Mucosa of descending colon (tissue), 3 donors: ENCODE data around the gene CEP170. TPM values are rescaled to one million over a fixed set of nuclear protein-coding genes. Genes with fewer than 3 reads are reported as not detected.
"Not testable (repeated sequence)": the region's sequence is repeated elsewhere in the genome, so short reads cannot be mapped to it uniquely, and the experiment has no call there.

Source experiments
- ATAC-seq: fragments of 200-7000 bp; cut with Tn5 transposase; one replicate; pipeline ENCODE4 v1.9.1; 2020; ENCODE audit warnings: mild to moderate bottlenecking, moderate library complexity
- DNase-seq, 3 donors: peaks; one replicate each; pipeline ENCODE4 v3.0.0-alpha.2; 2020
- H3K36me3 ChIP-seq: fragments of 200-600 bp; one replicate; pipeline ENCODE4 v1.8.0; 2021; ENCODE audit warnings: low read depth, mild to moderate bottlenecking
- H3K4me1 ChIP-seq: fragments of 200-600 bp; one replicate; pipeline ENCODE4 v1.8.0; 2021; ENCODE audit warnings: low read depth, mild to moderate bottlenecking
- H3K4me3 ChIP-seq: fragments of 200-600 bp; one replicate; pipeline ENCODE4 v1.8.0; 2021; ENCODE audit warnings: mild to moderate bottlenecking
- H3K9me3 ChIP-seq: fragments of 200-600 bp; one replicate; pipeline ENCODE4 v1.8.0; 2021; ENCODE audit warnings: mild to moderate bottlenecking
- CTCF ChIP-seq: fragments of 200-600 bp; IDR thresholded peaks from one replicate; pipeline ENCODE4 v1.8.0; 2022; ENCODE audit warnings: antibody characterized with exemption, mild to moderate bottlenecking
- intact Hi-C, 2 donors: fragments of 100-400 bp; cut with DNase I in 1 of 2; cut with micrococcal nuclease in 1 of 2; formaldehyde crosslinking; loops; one replicate each; pipeline versions ENCODE4 v1.11.0 to v1.11.1; 2022; cut with DNase I, micrococcal nuclease
- total RNA-seq, 3 donors: library from RNA; stranded (reverse); fragmentation: NEBNext Ultra II Directional in 2 of 3; extraction: Animal tissue kit (Norgen Biotek cat#: 25700) in 2 of 3; gene quantifications; one replicate each; pipeline versions ENCODE4 v1.2.1 to v1.2.4, GENCODE V29; 2021 to 2023
- donor health status: DM: no; HTN: no; CAD: no; lungs with moderate emphysema.
- donor health status: DM: no; HTN: no; CAD: no.
- donor health status: DM: no; HTN: yes; CAD: no.

The CEP170 gene
- total RNA-seq, 3 donors from 2014 or later = 6.2 to 43.8 (median 14.4) TPM

GRCh38 chr1:243230914-243231313 is 24.2 kb downstream of the CEP170 start:
- Histone ChIP-seq H3K9me3 (peaks cover 30% of the 10 kb centered on the region), H3K4me3 (no peak overlapping the region), H3K36me3 (no peaks in the 10 kb centered on the region), H3K4me1 (no peaks in the 10 kb centered on the region)
- DNase-seq = no peak
- TF ChIP-seq CTCF = no peak
- intact Hi-C loops = no loop called here
- no peak for ATAC-seq

GRCh38 chr1:243229526-243229925 is 25.6 kb downstream of the CEP170 start:
- intact Hi-C loops = no loop called here
- H3K4me3 ChIP-seq = no peak overlapping the region
- DNase-seq = no peak
- no peaks in the 10 kb centered on the region for H3K36me3 ChIP-seq
- TF ChIP-seq CTCF = no peak
- peaks cover 30% of the 10 kb centered on the region for H3K9me3 ChIP-seq
- no peak for ATAC-seq
- no peaks in the 10 kb centered on the region for H3K4me1 ChIP-seq

- no peak for ATAC-seq
- intact Hi-C loops = no loop called here
- Histone ChIP-seq H3K9me3 (peaks cover 30% of the 10 kb centered on the region), H3K36me3 (no peaks in the 10 kb centered on the region), H3K4me1 (no peaks in the 10 kb centered on the region), H3K4me3 (no peak overlapping the region)
- no peak for TF ChIP-seq CTCF
- no peak for DNase-seq
These were observed 27.5 kb downstream of the CEP170 start for GRCh38 chr1:243227622-243228021.

GRCh38 chr1:243218059-243218458 is 37.0 kb downstream of the CEP170 start:
- Histone ChIP-seq H3K36me3 (no peaks in the 10 kb centered on the region), H3K4me1 (no peaks in the 10 kb centered on the region), H3K9me3 (no peaks in the 10 kb centered on the region), H3K4me3 (no peak overlapping the region)
- TF ChIP-seq CTCF = no peak
- ATAC-seq (no peak), DNase-seq (no peak)
- intact Hi-C loops = no loop called here

GRCh38 chr1:243217349-243217748 is 37.7 kb downstream of the CEP170 start:
- intact Hi-C loops = no loop called here
- no peak for TF ChIP-seq CTCF
- Histone ChIP-seq H3K4me1 (no peaks in the 10 kb centered on the region), H3K4me3 (no peak overlapping the region), H3K9me3 (no peaks in the 10 kb centered on the region), H3K36me3 (no peaks in the 10 kb centered on the region)
- no peak for ATAC-seq
- DNase-seq = no peak

- no peaks in the 10 kb centered on the region for H3K9me3 ChIP-seq
- intact Hi-C loops = no loop called here
- H3K36me3 ChIP-seq = no peaks in the 10 kb centered on the region
- no peak for TF ChIP-seq CTCF
- ATAC-seq = no peak
- DNase-seq = no peak
- H3K4me3 ChIP-seq = no peak overlapping the region
- no peaks in the 10 kb centered on the region for H3K4me1 ChIP-seq
These were observed 38.3 kb downstream of the CEP170 start for GRCh38 chr1:243216741-243217140.

- intact Hi-C loops, H3K4me1 ChIP-seq, ATAC-seq, DNase-seq, H3K9me3 ChIP-seq, H3K36me3 ChIP-seq, H3K4me3 ChIP-seq: not testable (repeated sequence)
These were observed 39.7 kb downstream of the CEP170 start for GRCh38 chr1:243215276-243215875.
